D721Med (cell line): ENCODE data around the gene GREM1.

ENCODE experiments used
- DNase-seq: peaks from one replicate; pipeline ENCODE4 v3.0.0; 2011; ENCODE audit warnings: low spot score; ENCODE audit not compliant: insufficient read length
- FAIRE-seq: peaks from 2 replicates; lab custom pipeline; 2011; peaks lifted over from hg19 to GRCh38; lab: Jason Lieb, UNC
- TF ChIP-seq, protein P1 (sequence below): IDR thresholded peaks from 2 replicates; pipeline ENCODE4 v1.5.1; 2012; ENCODE audit warnings: mild to moderate bottlenecking, control low read depth; ENCODE audit not compliant: insufficient read depth; ENCODE audit errors: missing control alignments

Gene GREM1

DNA sequence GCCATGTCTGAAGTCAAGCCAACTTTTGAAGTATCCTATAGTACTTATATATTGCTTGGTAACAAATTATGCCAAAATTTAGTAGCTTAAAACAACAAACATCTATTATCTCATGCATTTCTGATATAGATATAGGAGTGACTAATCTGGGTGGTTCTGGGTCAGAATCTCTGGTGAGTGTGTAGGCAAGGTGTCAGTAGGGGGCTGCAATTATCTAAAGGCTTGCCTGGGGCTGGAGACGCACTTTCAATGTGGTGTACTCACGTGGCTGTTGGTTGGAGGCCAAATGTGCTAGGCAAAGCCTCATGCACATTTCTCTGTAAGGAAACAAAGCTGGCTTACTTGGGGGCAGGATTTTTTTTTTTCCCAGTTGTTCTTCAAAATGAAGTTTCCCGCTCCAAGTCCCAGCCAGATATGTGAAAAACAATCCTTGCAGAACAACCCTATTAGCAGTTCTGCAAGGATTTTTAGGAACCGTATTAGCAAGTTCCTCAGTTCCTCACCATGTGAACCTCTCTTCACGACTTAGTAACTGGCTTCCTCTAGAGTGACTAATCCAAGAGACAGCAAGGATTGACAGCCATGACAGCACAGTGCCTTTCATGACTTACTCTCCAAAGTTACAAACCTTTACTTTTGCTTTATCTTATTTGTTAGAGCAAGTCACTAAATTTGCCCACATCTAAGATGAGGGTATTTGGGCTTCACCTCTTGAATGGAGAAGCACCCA, 25.8 kb downstream of the GREM1 start:
- TF ChIP-seq, protein P1, sequence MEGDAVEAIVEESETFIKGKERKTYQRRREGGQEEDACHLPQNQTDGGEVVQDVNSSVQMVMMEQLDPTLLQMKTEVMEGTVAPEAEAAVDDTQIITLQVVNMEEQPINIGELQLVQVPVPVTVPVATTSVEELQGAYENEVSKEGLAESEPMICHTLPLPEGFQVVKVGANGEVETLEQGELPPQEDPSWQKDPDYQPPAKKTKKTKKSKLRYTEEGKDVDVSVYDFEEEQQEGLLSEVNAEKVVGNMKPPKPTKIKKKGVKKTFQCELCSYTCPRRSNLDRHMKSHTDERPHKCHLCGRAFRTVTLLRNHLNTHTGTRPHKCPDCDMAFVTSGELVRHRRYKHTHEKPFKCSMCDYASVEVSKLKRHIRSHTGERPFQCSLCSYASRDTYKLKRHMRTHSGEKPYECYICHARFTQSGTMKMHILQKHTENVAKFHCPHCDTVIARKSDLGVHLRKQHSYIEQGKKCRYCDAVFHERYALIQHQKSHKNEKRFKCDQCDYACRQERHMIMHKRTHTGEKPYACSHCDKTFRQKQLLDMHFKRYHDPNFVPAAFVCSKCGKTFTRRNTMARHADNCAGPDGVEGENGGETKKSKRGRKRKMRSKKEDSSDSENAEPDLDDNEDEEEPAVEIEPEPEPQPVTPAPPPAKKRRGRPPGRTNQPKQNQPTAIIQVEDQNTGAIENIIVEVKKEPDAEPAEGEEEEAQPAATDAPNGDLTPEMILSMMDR, result no peak
- FAIRE-seq, result no peak

DNA sequence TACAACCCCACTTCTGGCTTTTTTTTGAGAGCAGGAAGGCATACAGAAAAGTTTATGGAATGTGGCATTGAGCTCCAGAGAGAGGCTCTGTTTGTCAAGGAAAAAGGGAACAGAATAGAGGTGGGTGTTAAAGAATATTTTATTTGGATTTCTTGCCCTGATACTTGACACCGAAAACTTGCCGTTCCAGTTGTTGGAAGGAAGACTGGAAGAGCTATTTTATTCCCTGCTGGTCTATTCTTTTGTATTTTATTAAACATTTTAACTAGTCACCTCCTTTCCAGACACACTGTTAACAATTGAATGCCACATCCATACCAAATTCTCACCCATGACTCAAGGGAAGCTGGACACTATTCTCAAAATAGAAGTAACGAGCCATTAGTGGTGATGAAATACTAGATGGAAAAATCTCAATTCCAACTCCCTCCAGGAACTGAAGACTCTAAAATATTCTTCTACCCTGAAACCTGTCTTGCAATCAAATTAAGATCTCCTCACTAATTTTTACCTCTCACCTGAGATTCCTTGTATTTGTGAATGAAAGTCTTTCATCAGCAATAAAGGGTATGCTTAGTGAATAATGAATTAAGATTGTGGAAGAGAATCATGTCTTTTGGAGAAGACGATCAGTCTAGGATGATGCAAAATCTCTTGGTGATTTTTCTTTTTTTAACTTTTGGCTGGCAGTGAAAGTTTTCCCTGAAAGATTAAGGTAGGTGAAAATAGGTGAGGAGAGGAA, 28.5 kb downstream of the GREM1 start:
- DNase-seq, result no peak
- FAIRE-seq, result no peak
- TF ChIP-seq, protein P1, result no peak

More for the DNA sequence above, 25.8 kb downstream of the GREM1 start:
- DNase-seq, result no peak

DNA sequence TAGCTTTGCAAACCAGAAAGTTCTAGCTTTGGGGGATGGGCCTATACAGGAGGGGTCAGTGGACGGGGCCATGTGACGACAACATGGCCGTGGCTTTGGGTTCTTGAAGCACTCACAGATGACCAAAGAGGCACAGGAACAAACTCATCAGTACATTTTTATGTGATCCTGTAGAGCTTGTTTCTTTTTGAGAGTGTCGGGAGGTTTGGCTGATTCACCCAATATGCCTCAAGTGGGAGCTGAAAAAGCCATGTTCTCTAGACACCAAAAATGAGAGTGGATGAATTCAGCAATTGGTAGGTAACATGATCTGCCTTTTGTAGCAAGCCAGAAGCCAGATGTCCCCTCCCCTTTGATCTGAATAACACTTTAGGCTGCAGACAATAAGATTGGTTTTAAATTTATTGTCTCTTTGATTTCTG, 30.1 kb downstream of the GREM1 start:
- no peak for FAIRE-seq
- TF ChIP-seq, protein P1, result no peak
- no peak for DNase-seq

DNA sequence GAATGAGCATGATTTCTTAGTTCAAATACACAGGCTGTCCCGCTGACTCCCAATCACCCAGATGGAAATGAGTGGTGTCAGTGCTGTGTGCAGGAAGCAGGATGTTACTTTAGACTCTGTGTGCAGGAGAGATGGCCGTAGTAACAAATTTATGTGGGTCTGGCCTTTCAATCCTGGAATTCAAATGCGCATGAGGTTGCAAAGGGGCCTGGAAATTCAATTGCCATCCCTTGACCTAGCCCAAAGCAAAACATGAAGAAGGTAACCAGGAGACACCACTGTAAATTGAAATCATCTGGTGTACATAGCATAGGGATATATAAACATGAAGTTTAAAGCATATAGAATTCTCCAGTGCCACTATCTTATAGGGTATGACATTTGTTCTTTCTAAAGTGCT, 33.2 kb downstream of the GREM1 start:
- DNase-seq (no peak), FAIRE-seq (no peak)
- TF ChIP-seq, protein P1, result no peak

DNA sequence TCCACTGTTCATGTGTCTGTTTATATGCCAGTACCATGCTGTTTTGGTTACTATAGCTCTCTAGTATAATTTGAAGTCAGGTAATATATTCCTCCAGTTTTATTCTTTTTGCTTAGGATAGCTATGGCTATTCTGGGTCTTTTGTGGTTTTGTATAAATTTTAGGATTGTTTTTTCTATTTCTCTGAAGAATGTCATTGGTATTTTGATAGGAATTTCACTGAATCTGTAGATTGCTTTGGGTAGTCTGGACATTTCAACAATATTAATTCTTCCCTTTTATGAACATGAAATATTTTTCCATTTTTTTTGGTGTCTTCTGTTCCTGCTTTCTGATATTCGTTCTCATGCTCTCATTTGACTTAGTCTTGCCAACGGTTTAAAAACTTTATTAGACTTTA, 39.6 kb downstream of the GREM1 start:
- FAIRE-seq, result no peak
- DNase-seq, result no peak
- TF ChIP-seq, protein P1, result no peak

DNA sequence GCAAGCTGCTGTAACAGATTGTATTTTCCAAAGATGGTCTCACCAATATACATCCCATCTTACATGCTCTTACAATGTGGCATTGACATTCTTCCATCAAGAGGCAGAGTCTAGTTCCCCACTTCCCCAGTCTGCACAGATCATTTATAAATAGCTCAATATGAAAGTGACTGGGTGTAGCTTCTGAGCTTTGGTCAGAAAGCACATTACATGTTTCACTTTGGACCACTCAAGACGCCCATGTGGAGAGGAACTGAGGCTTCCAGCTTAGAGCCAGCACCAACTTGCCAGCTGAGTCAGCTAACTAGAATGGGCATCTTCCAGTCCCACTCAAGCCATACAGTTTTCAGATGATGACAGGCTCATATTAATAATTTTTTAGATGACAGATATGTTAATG, 45.5 kb downstream of the GREM1 start:
- DNase-seq, result no peak
- FAIRE-seq, result no peak
- TF ChIP-seq, protein P1, result no peak

DNA sequence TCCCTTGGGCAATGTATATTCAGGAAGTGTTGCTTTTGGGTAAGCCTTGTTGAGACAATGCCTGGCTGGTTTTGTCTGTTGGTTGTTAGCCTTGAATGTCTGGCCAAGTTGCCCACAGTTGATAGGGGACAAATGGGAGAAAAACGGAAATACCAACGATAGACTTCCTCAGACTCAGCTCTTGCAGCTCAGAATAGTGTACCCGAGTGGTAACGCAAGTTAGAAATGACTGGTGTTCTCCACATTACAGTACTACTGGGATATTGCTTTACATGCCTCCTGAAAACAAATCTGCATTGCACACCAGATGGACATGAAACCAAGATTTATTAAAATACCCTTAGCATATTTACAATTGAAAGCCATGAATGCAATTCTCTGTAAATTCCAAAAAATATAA, 47.4 kb downstream of the GREM1 start:
- no peak for DNase-seq
- FAIRE-seq, result no peak
- TF ChIP-seq, protein P1, result no peak
